Retinal pigment epithelial cell (primary cell): ENCODE data around the gene BARX1.

Experiments used
- DNase-seq: peaks from one replicate; pipeline ENCODE4 v3.0.0-alpha.2; 2010; ENCODE audit warnings: low read depth
- H3K4me3 ChIP-seq: 2 replicates; pipeline ENCODE4 v1.5.1; 2011; ENCODE audit warnings: mild to moderate bottlenecking, low read length, control low read depth, moderate library complexity
- TF ChIP-seq, protein P1 (sequence below): conservative IDR thresholded peaks from 2 replicates; pipeline ENCODE4 v1.5.1; 2011; ENCODE audit warnings: low read depth, low read length, control low read depth, inconsistent platforms

BARX1 gene

GRCh38 chr9:93911801-93912554 lies 43.2 kb downstream of the BARX1 start:
- TF ChIP-seq, protein P1, sequence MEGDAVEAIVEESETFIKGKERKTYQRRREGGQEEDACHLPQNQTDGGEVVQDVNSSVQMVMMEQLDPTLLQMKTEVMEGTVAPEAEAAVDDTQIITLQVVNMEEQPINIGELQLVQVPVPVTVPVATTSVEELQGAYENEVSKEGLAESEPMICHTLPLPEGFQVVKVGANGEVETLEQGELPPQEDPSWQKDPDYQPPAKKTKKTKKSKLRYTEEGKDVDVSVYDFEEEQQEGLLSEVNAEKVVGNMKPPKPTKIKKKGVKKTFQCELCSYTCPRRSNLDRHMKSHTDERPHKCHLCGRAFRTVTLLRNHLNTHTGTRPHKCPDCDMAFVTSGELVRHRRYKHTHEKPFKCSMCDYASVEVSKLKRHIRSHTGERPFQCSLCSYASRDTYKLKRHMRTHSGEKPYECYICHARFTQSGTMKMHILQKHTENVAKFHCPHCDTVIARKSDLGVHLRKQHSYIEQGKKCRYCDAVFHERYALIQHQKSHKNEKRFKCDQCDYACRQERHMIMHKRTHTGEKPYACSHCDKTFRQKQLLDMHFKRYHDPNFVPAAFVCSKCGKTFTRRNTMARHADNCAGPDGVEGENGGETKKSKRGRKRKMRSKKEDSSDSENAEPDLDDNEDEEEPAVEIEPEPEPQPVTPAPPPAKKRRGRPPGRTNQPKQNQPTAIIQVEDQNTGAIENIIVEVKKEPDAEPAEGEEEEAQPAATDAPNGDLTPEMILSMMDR: no peak
- H3K4me3 ChIP-seq: no peak overlapping the region
- no peak for DNase-seq

- H3K4me3 ChIP-seq: no peak overlapping the region
- TF ChIP-seq, protein P1: no peak
- no peak for DNase-seq
Observed at GRCh38 chr9:93911136-93911745, 43.9 kb downstream of the BARX1 start.

GRCh38 chr9:93910598-93910997 lies 44.6 kb downstream of the BARX1 start:
- no peak overlapping the region for H3K4me3 ChIP-seq
- TF ChIP-seq, protein P1: no peak
- DNase-seq: no peak

GRCh38 chr9:93910196-93910595 lies 45.0 kb downstream of the BARX1 start:
- no peak for DNase-seq
- no peak overlapping the region for H3K4me3 ChIP-seq
- TF ChIP-seq, protein P1: no peak

- no peak overlapping the region for H3K4me3 ChIP-seq
- TF ChIP-seq, protein P1: no peak
- no peak for DNase-seq
Observed at GRCh38 chr9:93909242-93909616, 45.9 kb downstream of the BARX1 start.

DNA sequence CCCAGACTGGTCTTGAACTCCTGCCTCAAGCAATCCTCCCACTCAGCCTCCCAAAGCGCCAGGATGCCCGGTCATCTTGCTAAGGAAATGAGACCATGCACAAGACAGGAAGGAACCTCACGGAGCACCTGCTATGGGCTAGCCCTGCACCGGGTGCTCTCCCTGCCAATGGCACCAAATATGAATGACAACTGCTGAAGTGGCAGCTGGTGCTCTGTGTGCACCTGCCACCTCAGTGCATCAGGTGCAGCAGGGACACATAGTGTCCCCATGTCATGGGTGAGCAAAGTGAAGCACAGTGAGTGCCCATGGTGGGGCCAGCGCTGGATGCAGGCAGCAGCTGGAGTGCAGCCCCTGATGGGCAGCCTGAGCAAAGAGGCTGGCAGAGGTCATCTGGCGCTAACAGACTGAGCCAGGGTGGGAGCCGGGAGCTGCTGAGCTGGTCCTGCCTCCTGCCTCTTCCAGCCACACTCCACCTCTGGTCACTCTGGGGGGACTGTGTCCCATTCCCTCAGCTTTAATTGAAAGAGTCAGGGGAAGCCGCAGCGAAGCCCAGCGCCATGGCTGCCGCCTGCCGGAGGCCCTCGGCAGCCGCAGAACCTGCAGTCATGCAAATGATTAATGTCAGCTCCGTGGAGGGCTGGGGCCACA lies 46.4 kb downstream of the BARX1 start:
- DNase-seq: no peak
- TF ChIP-seq, protein P1: peak; percentile 13
- H3K4me3 ChIP-seq: no peak overlapping the region
